Stimulated activated CD4-positive, alpha-beta T cell treated with anti-CD3 and anti-CD28 coated beads, Interleukin-4, amount 100 ng/mL, for 24 hours (primary cell): ENCODE measurements around the gene WFDC10A.
"Not testable (repeated sequence)": the region's sequence is repeated elsewhere in the genome, so short reads cannot be mapped to it uniquely, and the experiment has no call there.

Source experiments
- DNase-seq: peaks from one replicate; pipeline ENCODE4 v3.0.0-alpha.2; 2020

WFDC10A gene

DNA sequence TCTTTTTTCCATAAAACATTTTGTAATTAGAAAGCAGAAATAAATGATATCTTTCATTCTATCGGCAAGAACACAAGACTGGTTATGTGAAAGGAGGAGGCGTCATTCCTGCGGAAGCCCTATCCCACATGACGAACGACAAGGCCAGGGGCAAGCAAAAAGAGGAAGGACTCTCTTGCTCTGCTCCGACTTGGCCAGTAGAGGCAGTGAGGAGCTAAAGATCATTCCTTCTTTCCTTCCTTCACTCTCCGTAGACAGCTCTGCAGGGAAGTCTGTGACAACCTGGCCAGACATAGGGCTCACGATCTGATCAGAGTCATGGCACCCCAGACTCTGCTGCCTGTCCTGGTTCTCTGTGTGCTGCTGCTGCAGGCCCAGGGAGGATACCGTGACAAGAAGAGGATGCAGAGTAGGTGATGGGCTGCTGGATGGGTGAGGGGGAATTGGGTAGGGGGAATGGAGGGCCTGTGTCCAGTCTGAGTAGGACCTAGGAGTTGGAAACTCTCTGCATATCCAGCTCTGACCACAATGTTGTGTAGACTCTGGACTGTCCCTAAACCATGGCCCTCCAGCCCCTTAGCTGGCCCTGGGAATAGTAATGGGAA lies at the start of gene WFDC10A:
Gene WFDC10A, plus strand, starts transcription at position 244 of the 605 bp plus-strand sequence. Its CDS starts 75 bp downstream, at position 319.
- peak; percentile 32 for DNase-seq

GRCh38 chr20:45581702-45582101 lies 47.8 kb upstream of the WFDC10A start:
- DNase-seq = no peak

DNA sequence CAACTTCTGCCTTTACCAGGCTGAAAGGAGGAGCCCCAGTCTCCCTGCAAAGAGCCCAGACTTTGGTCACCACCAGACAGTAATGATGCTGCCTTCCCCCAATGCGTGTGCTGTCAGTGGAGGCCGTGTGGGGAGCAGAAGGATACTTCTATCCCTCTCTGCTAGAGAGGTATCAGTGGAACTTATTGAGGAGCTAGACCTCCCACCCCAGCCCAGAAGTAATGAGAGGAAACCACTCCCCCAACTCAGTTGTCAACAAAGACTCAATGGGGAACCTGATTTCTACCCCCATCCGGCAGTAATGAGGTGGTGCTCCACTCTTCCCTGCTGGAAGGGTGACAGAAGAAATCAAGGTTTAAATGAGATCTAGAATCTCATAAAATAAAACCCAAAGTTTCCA lies 46.0 kb upstream of the WFDC10A start:
- DNase-seq = no peak

- not testable (repeated sequence) for DNase-seq
Observed at GRCh38 chr20:45584294-45584693, 45.2 kb upstream of the WFDC10A start.

GRCh38 chr20:45585986-45586385 lies 43.6 kb upstream of the WFDC10A start:
- DNase-seq = not testable (repeated sequence)

DNA sequence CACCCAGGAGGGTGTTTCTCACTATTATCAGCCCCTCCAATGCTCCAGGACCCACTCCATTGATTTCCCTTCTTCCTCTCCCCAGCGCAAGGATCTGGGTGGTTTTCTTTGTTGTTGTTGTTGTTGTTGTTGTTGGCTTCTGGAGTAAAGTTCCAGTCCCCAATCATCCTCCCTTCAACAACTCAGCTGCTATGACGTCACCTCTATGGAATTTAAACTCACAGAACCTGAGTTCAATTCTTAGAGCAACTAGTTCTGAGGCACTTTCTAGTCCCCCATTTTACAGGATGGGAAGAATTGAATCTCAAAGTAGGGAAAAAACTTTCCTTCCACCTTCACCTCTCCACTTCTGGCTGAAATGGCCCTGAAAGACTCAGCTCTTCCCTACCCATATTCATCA lies 40.7 kb upstream of the WFDC10A start:
- no peak for DNase-seq

GRCh38 chr20:45589725-45590124 lies 39.8 kb upstream of the WFDC10A start:
- no peak for DNase-seq

- peak; percentile 34 for DNase-seq
Observed at GRCh38 chr20:45592574-45593189, 36.9 kb upstream of the WFDC10A start.

GRCh38 chr20:45593498-45593897 lies 36.0 kb upstream of the WFDC10A start:
- no peak for DNase-seq

DNA sequence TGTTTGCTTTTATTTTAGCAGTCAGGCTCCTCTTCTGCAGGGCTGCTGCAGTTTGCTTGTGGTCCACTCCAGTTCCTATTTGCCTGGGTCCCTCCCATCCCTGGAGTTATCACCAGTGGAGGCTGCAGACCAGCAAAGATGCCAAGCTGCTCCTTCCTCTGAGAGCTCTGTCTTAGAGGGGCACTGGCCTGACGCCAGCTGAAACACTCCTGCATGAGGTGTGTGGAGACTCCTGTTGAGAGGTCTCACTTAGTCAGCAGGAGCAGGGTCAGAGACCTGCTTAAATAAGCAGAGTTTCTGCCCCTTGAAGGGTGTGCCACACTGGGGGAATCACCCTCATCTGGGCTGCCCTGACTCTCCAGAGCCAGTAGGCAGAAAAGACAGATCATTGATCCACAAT lies 34.3 kb upstream of the WFDC10A start:
- no peak for DNase-seq

DNA sequence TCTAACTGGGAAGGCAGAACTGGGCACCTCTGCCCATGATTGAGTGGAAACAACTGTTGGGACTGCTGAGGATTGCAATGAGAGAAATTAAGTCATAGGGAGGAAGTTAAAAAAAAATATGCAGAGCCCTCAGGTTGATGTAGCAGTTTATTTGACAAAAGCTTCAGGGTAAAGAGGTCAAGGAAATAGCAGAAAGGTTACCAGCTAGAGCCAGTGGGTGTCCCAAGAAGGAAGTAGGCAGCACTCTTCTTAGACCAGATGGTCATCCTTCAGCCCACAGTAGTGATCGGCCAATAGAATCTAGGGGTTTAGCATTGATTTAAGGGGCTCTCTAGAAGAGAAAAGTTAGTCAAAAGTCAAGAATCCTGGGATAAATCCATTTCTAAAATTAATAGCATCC lies 21.7 kb upstream of the WFDC10A start:
- no peak for DNase-seq

- peak; percentile 57 for DNase-seq
Observed at GRCh38 chr20:45611054-45611453, 18.5 kb upstream of the WFDC10A start.

- no peak for DNase-seq
Observed at GRCh38 chr20:45612314-45612713, 17.2 kb upstream of the WFDC10A start.

- no peak for DNase-seq
Observed at GRCh38 chr20:45617591-45617990, 11.9 kb upstream of the WFDC10A start.

DNA sequence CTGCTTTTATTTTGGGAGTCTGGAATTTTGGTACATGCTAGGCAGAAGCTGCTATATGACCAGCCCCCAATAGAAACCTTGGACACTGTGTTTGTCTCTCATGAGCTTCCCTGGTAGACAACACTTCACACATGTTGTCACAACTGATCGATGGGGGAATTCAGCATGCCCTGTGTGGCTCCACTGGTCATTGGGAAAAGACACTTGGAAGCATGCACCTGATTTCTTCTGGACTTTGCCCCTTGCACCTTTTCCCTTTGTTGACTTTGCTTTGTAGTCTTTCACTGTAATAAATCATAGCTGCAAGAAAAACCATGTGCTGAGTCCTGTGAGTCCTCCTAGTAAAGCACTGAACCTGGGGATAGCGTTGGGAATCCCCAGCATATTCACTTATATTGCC lies 7.9 kb upstream of the WFDC10A start:
- no peak for DNase-seq

DNA sequence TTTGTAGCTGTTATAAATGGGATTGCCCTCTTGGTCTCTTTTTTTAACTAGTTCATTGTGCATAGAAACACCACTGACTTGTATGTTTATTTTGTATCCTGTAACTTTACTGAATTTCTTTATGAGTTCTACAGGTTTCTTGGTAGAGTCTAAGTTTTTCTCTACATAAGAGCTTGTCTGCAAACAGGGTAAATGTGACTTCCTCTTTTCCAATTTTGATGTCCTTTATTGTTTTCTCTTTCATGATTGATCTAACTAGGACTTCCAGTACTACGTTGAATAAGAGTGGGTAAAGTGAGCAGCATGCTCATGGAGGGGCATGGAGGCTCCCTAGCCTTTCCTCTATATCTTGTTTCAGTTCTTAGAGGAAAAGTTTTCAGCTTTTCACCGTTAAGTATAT lies 3.0 kb upstream of the WFDC10A start:
- DNase-seq = no peak

DNA sequence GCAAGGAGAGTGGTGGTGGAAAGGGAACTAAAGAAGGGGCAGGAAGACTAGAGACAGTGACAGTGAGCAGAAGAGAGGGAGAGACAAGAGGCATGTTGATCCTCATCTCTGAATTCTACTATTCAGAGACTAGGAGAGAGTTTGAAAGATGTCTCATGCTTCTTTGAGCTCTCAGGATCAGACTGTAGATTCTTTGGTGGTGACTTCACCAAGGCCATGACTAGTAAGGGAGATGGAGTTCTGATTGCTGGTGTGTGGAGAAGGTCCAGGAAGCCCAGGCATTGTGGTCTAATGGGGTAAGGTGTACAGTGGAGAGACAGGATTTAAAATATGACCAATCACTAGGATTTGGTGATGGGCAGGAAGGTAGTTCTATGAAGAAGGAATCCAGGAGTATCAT lies 832 bp downstream of the WFDC10A start:
- DNase-seq = no peak

DNA sequence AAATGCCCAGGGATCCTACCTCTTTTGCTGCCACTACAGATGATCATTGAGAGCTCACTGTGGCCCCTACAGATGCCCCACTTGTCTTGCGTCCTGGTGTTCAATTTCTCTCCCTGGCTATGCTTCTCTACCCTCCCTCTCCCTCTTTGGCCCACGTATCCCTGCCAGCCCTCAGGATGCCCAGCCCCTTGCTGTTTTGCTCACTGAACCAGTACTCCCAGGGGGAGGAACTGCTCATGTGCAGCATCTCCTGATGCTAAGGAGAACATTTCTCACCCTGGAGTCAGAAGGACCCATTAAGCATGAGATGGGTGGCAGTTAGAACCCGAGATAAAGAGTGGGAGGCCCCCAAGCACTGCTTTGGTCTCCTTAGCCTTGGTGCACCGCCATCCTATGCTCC lies 1.6 kb downstream of the WFDC10A start, which contains the start of gene WFDC9:
Gene WFDC9, minus strand, starts transcription at position 101 of the 400 bp plus-strand sequence. CDS start 21,103 bp downstream, outside the sequence.
- DNase-seq = no peak

- no peak for DNase-seq
Observed at GRCh38 chr20:45636513-45636912, 7.0 kb downstream of the WFDC10A start.

GRCh38 chr20:45639687-45640086 lies 10.1 kb downstream of the WFDC10A start:
- DNase-seq = no peak

DNA sequence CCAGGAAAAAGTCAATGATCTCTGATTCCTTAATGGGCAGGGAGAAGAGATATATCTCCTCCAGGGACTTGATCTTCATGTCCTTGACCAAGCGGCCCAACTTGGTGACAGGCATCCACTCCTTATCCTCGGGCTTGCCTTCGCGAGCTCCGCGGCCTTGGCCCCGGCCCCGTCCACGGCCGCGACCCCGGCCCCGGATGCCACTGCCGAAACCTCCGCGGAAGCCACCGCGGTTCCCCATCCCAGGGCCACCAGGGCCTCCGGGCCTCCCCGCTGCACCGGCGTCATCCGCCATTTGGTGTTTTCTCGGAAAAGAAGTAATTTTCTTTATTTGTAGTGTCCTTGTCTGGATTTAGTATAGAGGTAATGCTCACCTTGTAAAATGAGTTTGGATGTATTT lies 11.5 kb downstream of the WFDC10A start:
- not testable (repeated sequence) for DNase-seq

DNA sequence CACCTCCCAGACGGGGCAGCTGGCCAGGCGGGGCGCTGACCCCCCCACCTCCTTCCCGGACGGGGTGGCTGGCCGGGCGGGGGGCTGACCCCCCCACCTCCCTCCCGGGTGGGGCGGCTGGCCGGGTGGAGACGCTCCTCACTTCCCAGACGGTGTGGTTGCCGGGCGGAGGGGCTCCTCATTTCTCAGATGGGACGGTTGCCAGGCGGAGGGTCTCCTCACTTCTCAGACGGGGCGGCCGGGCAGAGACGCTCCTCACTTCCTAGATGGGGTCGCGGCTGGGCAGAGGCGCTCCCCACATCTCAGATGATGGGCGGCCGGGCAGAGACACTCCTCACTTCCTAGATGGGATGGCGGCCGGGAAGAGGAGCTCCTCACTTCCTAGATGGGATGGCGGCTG lies 16.3 kb downstream of the WFDC10A start:
- not testable (repeated sequence) for DNase-seq

GRCh38 chr20:45646875-45647274 lies 17.3 kb downstream of the WFDC10A start:
- no peak for DNase-seq

- DNase-seq = no peak
Observed at GRCh38 chr20:45647441-45648050, 18.0 kb downstream of the WFDC10A start.
